WTC11 (cell line): ENCODE results near the gene IL1RAP. TPM values are rescaled to one million over a fixed set of nuclear protein-coding genes. Genes with fewer than 3 reads are reported as not detected.

Experiments
- ATAC-seq: fragments of 200-7000 bp; cut with Tn5 transposase; 2 replicates; pipeline ENCODE4 v1.10.0; 2021; ENCODE audit warnings: mild to moderate bottlenecking, moderate library complexity
- CTCF ChIA-PET: fragments of 300-600 bp; sonication (Branson Sonifier 250); formaldehyde crosslinking; loops from one replicate; lab custom pipeline; 2021; ENCODE audit warnings: antibody characterized with exemption; lab: Charles Lee
- POLR2A ChIA-PET: fragments of 350-600 bp; sonication (Branson Sonifier 250); formaldehyde crosslinking; loops from one replicate; lab custom pipeline; 2021; ENCODE audit warnings: antibody characterized with exemption; lab: Charles Lee
- DNase-seq: peaks from one replicate; pipeline ENCODE4 v3.0.0; 2021; ENCODE audit warnings: low spot score
- H3K27ac Mint-ChIP-seq: 2 replicates; pipeline ENCODE4 v1.8.0; 2021; ENCODE audit warnings: mixed read lengths
- H3K27me3 Mint-ChIP-seq: 2 replicates; pipeline ENCODE4 v1.8.0; 2021; ENCODE audit warnings: low read depth, mild to moderate bottlenecking, moderate library complexity, mixed read lengths
- H3K36me3 Mint-ChIP-seq: 2 replicates; pipeline ENCODE4 v1.8.0; 2021; ENCODE audit warnings: mixed read lengths
- H3K4me1 Mint-ChIP-seq: 2 replicates; pipeline ENCODE4 v1.8.0; 2022; ENCODE audit warnings: mixed read lengths
- H3K4me3 Mint-ChIP-seq: 2 replicates; pipeline ENCODE4 v1.8.0; 2021; ENCODE audit warnings: mild to moderate bottlenecking, moderate library complexity, mixed read lengths
- H3K9me3 Mint-ChIP-seq: 2 replicates; pipeline ENCODE4 v1.8.0; 2021; ENCODE audit warnings: mixed read lengths
- ARID4B ChIP-seq: sonication (generic); formaldehyde crosslinking; IDR thresholded peaks from 2 replicates; pipeline ENCODE4 v1.8.0; 2023; ENCODE audit warnings: missing genetic modification reagents, mild to moderate bottlenecking, borderline replicate concordance
- CREM ChIP-seq: sonication (generic); formaldehyde crosslinking; IDR thresholded peaks from 2 replicates; pipeline ENCODE4 v1.8.1; 2022; ENCODE audit warnings: mild to moderate bottlenecking, missing genetic modification reagents, moderate library complexity
- E2F4 ChIP-seq: sonication (generic); formaldehyde crosslinking; IDR thresholded peaks from 2 replicates; pipeline ENCODE4 v1.8.1; 2022; ENCODE audit warnings: low read depth, mild to moderate bottlenecking, moderate library complexity, missing genetic modification reagents, borderline replicate concordance
- FOXP4 ChIP-seq: sonication (generic); formaldehyde crosslinking; IDR thresholded peaks from 2 replicates; pipeline ENCODE4 v1.8.0; 2022; ENCODE audit warnings: mild to moderate bottlenecking, missing genetic modification reagents
- HMGXB4 ChIP-seq: sonication (generic); formaldehyde crosslinking; IDR thresholded peaks from 2 replicates; pipeline ENCODE4 v1.8.1; 2023; ENCODE audit warnings: mild to moderate bottlenecking, moderate library complexity, missing genetic modification reagents
- JUN ChIP-seq: sonication (generic); formaldehyde crosslinking; IDR thresholded peaks from 2 replicates; pipeline ENCODE4 v1.8.0; 2023; ENCODE audit warnings: mild to moderate bottlenecking, missing genetic modification reagents
- MLX ChIP-seq: sonication (generic); formaldehyde crosslinking; IDR thresholded peaks from 2 replicates; pipeline ENCODE4 v1.8.1; 2023; ENCODE audit warnings: mild to moderate bottlenecking, missing genetic modification reagents, moderate library complexity
- NR1H2 ChIP-seq: sonication (generic); formaldehyde crosslinking; IDR thresholded peaks from 2 replicates; pipeline ENCODE4 v1.9.0; 2021; ENCODE audit warnings: mild to moderate bottlenecking, moderate library complexity, missing genetic modification reagents
- OVOL2 ChIP-seq: fragments of 250-450 bp; sonication (Bioruptor Pico); IDR thresholded peaks from 2 replicates; pipeline ENCODE4 v1.9.0; 2021; ENCODE audit warnings: mild to moderate bottlenecking, borderline replicate concordance
- PREB ChIP-seq: sonication (generic); formaldehyde crosslinking; IDR thresholded peaks from 2 replicates; pipeline ENCODE4 v1.8.1; 2022; ENCODE audit warnings: mild to moderate bottlenecking, missing genetic modification reagents, moderate library complexity, borderline replicate concordance
- SMAD3 ChIP-seq: sonication (generic); formaldehyde crosslinking; IDR thresholded peaks from 2 replicates; pipeline ENCODE4 v1.8.0; 2022; ENCODE audit warnings: missing genetic modification reagents, mild to moderate bottlenecking, borderline replicate concordance
- STAT6 ChIP-seq: sonication (generic); formaldehyde crosslinking; conservative IDR thresholded peaks from 2 replicates; pipeline ENCODE4 v1.8.1; 2023; ENCODE audit warnings: mild to moderate bottlenecking, low read depth, missing genetic modification reagents, moderate library complexity
- TEAD4 ChIP-seq: sonication (generic); formaldehyde crosslinking; IDR thresholded peaks from 2 replicates; pipeline ENCODE4 v1.8.0; 2022; ENCODE audit warnings: mild to moderate bottlenecking, missing genetic modification reagents
- TP53 ChIP-seq: sonication (generic); formaldehyde crosslinking; IDR thresholded peaks from 2 replicates; pipeline ENCODE4 v1.8.1; 2023; ENCODE audit warnings: mild to moderate bottlenecking, missing genetic modification reagents
- USF2 ChIP-seq: sonication (generic); formaldehyde crosslinking; IDR thresholded peaks from 2 replicates; pipeline ENCODE4 v1.8.1; 2023; ENCODE audit warnings: mild to moderate bottlenecking, missing genetic modification reagents, moderate library complexity
- ZNF121 ChIP-seq: sonication (generic); formaldehyde crosslinking; IDR thresholded peaks from 2 replicates; pipeline ENCODE4 v1.8.0; 2023; ENCODE audit warnings: missing genetic modification reagents
- ZNF138 ChIP-seq: sonication (generic); formaldehyde crosslinking; conservative IDR thresholded peaks from 2 replicates; pipeline ENCODE4 v1.8.1; 2022; ENCODE audit warnings: mild to moderate bottlenecking, moderate library complexity, missing genetic modification reagents
- ZNF219 ChIP-seq: sonication (generic); formaldehyde crosslinking; IDR thresholded peaks from 2 replicates; pipeline ENCODE4 v1.8.0; 2023; ENCODE audit warnings: missing genetic modification reagents, mild to moderate bottlenecking, borderline replicate concordance
- ZNF263 ChIP-seq: sonication (generic); formaldehyde crosslinking; IDR thresholded peaks from 2 replicates; pipeline ENCODE4 v1.8.1; 2022; ENCODE audit warnings: low read depth, mild to moderate bottlenecking, moderate library complexity, missing genetic modification reagents
- total RNA-seq: library from RNA; stranded (reverse); gene quantifications from 3 replicates; pipeline ENCODE4 v1.2.3, GENCODE V29; 2021

IL1RAP gene
- total RNA-seq, 1 experiment from 2014 or later: 4.5 TPM

- TF ChIP-seq MLX (CRISPR knock-in tag) (no peak), OVOL2 (CRISPR knock-in tag) (no peak), FOXP4 (CRISPR knock-in tag) (no peak), PREB (CRISPR knock-in tag) (no peak), TP53 (CRISPR knock-in tag) (no peak)
Observed at GRCh38 chr3:190580417-190580816, 66.5 kb downstream of the IL1RAP start (continued).

- no peak for ATAC-seq
- Mint-ChIP-seq H3K4me3 (no peak overlapping the region), H3K27ac (no peak overlapping the region), H3K36me3 (peaks cover 10% of the 10 kb centered on the region), H3K4me1 (peaks cover 4% of the 10 kb centered on the region), H3K9me3 (peaks cover 14% of the 10 kb centered on the region), H3K27me3 (no peaks in the 10 kb centered on the region)
- no peak for DNase-seq
- ChIA-PET CTCF (no interaction called here), POLR2A (no interaction called here)
- TF ChIP-seq ZNF219 (CRISPR knock-in tag): no peak
- no peak for TF ChIP-seq ZNF138 (CRISPR knock-in tag)
- no peak for TF ChIP-seq ZNF263
- no peak for TF ChIP-seq JUN (CRISPR knock-in tag)
- TF ChIP-seq STAT6 (CRISPR knock-in tag): no peak
- no peak for TF ChIP-seq SMAD3 (CRISPR knock-in tag)
- no peak for TF ChIP-seq HMGXB4 (CRISPR knock-in tag)
- no peak for TF ChIP-seq PREB (CRISPR knock-in tag)
- no peak for TF ChIP-seq OVOL2 (CRISPR knock-in tag)
- no peak for TF ChIP-seq USF2 (CRISPR knock-in tag)
- no peak for TF ChIP-seq ARID4B (CRISPR knock-in tag)
- no peak for TF ChIP-seq NR1H2
- TF ChIP-seq E2F4 (CRISPR knock-in tag): no peak
- no peak for TF ChIP-seq ZNF121 (CRISPR knock-in tag)
- no peak for TF ChIP-seq TEAD4 (CRISPR knock-in tag)
- no peak for TF ChIP-seq CREM (CRISPR knock-in tag)
Observed at GRCh38 chr3:190581041-190581541, 67.2 kb downstream of the IL1RAP start.
